ENCODE data around the gene CUL4A.

DNA sequence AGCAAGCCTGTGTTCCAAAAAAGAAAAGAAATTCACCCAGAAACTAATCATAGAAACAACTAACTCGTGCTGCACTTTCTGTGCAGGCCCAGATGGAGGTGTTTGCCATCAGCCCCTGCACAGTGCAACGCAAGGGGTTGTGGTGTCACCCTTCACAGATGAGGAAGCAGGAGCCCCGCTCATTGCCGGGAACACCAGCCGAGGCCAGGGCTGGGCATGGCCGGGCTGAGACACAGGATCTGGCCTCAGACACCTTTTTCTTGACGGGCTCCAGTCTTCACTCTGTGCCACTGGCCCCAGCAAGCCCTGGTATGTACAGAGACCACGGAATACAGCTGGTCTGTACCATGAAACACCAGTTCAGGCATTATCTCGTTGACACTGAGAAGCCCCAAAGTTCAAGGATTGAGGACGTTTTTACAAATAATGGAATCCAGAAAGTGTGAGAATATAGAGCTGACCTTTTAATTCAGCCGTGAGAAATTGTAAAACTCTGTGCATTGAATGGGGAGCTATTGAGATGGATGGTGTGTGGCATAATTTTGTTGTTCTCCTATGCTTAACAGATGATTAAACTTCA lies 43.2 kb downstream of the CUL4A start:
- TF ChIP-seq, protein P1, sequence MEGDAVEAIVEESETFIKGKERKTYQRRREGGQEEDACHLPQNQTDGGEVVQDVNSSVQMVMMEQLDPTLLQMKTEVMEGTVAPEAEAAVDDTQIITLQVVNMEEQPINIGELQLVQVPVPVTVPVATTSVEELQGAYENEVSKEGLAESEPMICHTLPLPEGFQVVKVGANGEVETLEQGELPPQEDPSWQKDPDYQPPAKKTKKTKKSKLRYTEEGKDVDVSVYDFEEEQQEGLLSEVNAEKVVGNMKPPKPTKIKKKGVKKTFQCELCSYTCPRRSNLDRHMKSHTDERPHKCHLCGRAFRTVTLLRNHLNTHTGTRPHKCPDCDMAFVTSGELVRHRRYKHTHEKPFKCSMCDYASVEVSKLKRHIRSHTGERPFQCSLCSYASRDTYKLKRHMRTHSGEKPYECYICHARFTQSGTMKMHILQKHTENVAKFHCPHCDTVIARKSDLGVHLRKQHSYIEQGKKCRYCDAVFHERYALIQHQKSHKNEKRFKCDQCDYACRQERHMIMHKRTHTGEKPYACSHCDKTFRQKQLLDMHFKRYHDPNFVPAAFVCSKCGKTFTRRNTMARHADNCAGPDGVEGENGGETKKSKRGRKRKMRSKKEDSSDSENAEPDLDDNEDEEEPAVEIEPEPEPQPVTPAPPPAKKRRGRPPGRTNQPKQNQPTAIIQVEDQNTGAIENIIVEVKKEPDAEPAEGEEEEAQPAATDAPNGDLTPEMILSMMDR (IDR thresholded peaks at IDR 0.05; ENCODE audit: low read depth, low read length): no peak
- no peak for TF ChIP-seq EZH2phosphoT487 (IDR thresholded peaks at IDR 0.05; ENCODE audit: low read depth)

Measured in OCI-LY3 (cell line).